Daoy (cell line): ENCODE results near the gene KLF1. TPM values are rescaled to one million over a fixed set of nuclear protein-coding genes. Genes with fewer than 3 reads are reported as not detected.

ENCODE experiments used
- DNase-seq: peaks from one replicate; pipeline ENCODE4 v3.0.0-alpha.2; 2015; ENCODE audit warnings: low read depth
- total RNA-seq: library from RNA; depleted of rRNA; stranded (reverse); fragments of >200 nt; shearing (Covaris generic); gene quantifications from 2 replicates; pipeline ENCODE4 v1.2.3, GENCODE V29; 2014; rRNA removed

KLF1 gene
- total RNA-seq, 1 experiment from 2014 or later, result not detected

DNA sequence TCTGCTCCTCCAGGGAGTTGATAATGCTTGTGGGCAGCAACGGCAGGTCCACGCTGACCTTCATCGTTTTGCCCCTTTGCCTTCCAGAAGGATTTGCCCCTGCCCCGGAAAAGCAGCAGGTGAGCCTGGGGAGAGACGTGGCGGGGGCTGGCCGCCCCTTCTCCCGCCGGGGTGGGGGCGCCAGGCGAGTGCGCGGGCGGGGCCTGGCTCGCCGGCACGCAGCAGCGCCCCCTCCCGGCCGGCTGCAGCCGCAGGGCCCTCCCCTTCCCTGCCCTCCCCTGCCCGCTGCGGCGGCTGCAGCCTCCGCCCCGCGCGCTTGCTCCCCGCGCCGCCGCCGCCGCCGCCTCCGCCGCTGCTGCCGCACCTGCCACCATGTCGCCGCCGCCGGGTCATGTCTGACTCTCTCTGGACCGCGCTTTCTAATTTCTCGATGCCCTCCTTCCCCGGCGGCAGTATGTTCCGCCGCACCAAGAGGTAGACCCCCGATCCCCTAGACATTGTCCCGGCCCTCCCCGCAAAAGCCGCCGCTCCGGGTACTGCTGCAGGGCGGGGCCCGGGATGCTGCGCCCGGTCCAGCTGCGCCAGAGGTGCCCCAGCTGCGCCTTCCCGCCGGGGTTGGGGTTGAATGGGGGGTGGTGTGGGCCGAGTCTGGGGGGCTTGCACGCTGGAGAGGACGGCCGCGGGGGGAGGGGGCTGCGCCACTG lies 48.7 kb downstream of the KLF1 start, which contains the start of gene MAST1:
Gene MAST1 (plus strand): TSS at position 334 of the 704 bp plus-strand sequence. CDS start 58 bp downstream, at position 392.
- DNase-seq, result peak; percentile 79

DNA sequence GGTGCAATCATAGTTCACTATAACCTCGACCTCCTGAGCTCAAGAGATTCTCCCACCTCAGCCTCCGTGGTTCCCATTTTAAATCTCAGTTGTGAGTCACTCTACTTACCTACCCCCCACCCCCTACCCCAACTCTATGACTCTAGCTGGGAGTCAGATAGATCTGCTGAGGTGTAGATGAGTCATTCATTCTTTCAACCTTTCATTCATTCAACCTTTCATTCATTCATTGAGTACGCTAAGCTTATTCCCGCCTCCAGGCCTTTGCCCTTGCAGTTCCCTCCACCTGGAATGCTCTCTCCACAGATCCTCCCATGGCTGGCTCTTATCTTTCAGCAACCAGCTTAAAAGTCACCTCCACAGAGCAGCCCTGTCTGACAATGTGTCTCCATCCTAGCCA lies 49.8 kb downstream of the KLF1 start:
- peak; percentile 65 for DNase-seq

DNA sequence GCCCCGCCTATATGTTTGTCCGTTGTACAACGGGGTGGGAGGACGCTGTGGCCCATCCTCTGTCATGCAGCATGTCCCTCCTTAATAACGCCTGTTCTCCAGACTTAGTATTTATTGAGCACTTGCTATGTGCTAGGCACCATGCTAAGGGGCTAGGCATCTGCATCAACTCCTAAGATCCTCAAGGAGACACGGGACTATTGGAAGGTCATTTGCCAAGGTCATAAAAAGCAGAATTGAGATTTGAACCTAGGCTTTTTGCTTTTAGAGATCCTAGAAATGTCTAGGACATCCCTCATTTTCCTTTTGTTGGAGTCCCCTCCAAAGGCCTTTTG lies 50.5 kb downstream of the KLF1 start:
- DNase-seq, result no peak

DNA sequence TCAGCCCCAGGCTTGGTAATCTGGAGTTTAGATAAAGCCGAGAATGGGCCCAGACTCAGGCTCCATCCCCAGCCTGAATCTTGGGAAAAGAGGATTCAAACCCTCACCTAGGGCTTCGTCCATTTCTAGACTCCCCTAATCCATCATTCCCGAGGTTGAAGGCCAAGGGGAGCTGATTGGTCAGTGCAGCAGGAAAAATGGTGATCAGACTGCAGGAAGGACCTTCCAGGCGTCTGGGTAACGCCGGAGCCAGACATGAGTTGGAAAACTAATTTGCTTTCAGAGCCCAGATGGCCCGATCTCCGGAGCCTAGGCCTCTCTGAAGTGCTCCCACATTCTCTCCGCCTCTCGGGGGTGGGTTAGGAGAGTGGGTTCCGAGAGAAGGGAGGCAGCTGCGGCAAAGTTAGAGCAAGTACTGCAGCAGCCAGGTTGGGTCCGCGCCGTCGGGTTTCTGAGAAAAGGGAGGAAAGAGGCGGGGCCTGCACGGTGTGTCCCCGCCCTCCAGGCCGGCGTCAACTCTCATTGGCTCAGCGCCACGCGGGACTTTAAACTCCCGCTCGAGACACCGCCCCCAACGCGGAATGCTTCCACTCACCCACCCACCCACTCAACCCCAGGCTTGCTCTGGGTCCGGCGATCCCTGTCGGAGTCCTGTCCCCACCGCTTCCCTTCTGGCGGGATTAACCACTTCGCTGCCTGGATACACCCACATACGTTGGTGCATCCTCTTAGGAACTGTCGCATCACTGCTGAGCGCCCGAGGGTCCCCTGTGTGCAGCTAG lies 51.8 kb downstream of the KLF1 start:
- peak; percentile 54 for DNase-seq

DNA sequence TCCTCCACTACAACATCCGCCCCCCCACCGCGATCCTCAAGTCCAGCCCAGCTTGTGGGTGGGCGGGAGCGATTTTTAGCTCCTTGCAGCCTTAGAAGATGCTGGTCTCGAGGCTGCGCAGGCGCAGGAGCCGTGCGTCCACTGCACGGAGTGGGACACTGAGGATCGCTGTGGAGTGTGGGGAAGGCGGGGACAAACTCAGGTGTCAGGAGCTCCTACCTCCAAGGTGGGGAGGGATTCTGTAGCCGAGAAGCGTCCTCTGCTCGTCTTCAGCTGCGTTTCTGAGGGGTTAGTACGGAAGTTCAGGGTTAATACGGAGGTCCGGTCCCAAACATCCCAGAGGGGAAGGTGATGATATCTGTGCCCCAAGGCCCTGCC lies 52.4 kb downstream of the KLF1 start, which contains the start of gene RTBDN:
Gene RTBDN (minus strand): TSS at position 14 of the 378 bp plus-strand sequence. CDS start 4,600 bp downstream, outside the sequence.
- DNase-seq, result peak; percentile 66

Other genes starting within 250 kb of the KLF1 start
- gene MAN2B1, start 220.5 kb downstream of the KLF1 start, total RNA-seq, result 18.0 and 20.7 TPM in 2 replicates
- 9.0 and 10.6 TPM in 2 replicates for gene WDR83, start 220.4 kb downstream of the KLF1 start, total RNA-seq
- 105 and 132 TPM in 2 replicates for gene DHPS, start 205.3 kb downstream of the KLF1 start, total RNA-seq
- gene GNG14, start 199.2 kb downstream of the KLF1 start, total RNA-seq, result not detected in 2 replicates
- 14.2 and 14.6 TPM in 2 replicates for gene FBXW9, start 190.6 kb downstream of the KLF1 start, total RNA-seq
- 18.2 and 24.0 TPM in 2 replicates for gene TNPO2, start 163.3 kb downstream of the KLF1 start, total RNA-seq
- gene TRIR, start 152.5 kb downstream of the KLF1 start, total RNA-seq, result 274 and 313 TPM in 2 replicates
- 78.9 and 111 TPM in 2 replicates for gene GET3, start 149.7 kb downstream of the KLF1 start, total RNA-seq
- not detected in 2 replicates for gene BEST2, start 135.4 kb downstream of the KLF1 start, total RNA-seq
- 5.1 and 11.0 TPM in 2 replicates for gene HOOK2, start 111.6 kb downstream of the KLF1 start, total RNA-seq
- gene JUNB, start 95.7 kb downstream of the KLF1 start, total RNA-seq, result 61.6 and 66.6 TPM in 2 replicates
- gene PRDX2, start 85.4 kb downstream of the KLF1 start, total RNA-seq, result 81.7 and 99.3 TPM in 2 replicates
- gene THSD8, start 85.1 kb downstream of the KLF1 start, total RNA-seq, result not detected in 2 replicates
- gene RNASEH2A, start 80.6 kb downstream of the KLF1 start, total RNA-seq, result 75.8 and 76.9 TPM in 2 replicates
- gene RTBDN, start 52.6 kb downstream of the KLF1 start, total RNA-seq, result not detected in 2 replicates
- gene MAST1, start 48.7 kb downstream of the KLF1 start, total RNA-seq, result 0.11 and 0.57 TPM in 2 replicates
- 13.7 and 19.3 TPM in 2 replicates for gene DNASE2, start 5.8 kb downstream of the KLF1 start, total RNA-seq
- 47.0 and 91.3 TPM in 2 replicates for gene GCDH, start 4.0 kb upstream of the KLF1 start, total RNA-seq
- 0.63 TPM in 1 of 2 replicates, not detected in the other for gene SYCE2, start 32.1 kb upstream of the KLF1 start, total RNA-seq
- 105 and 122 TPM in 2 replicates for gene FARSA, start 46.5 kb upstream of the KLF1 start, total RNA-seq
- gene CALR, start 51.4 kb upstream of the KLF1 start, total RNA-seq, result 961 and 1,048 TPM in 2 replicates
- 125 and 151 TPM in 2 replicates for gene RAD23A, start 58.7 kb upstream of the KLF1 start, total RNA-seq
- gene GADD45GIP1, start 70.0 kb upstream of the KLF1 start, total RNA-seq, result 75.8 and 80.8 TPM in 2 replicates
- not detected in 2 replicates for gene DAND5, start 82.4 kb upstream of the KLF1 start, total RNA-seq
- 8.3 and 9.9 TPM in 2 replicates for gene NFIX, start 108.3 kb upstream of the KLF1 start, total RNA-seq
- 0.24 and 0.34 TPM in 2 replicates for gene LYL1, start 215.7 kb upstream of the KLF1 start, total RNA-seq
- 61.6 and 67.5 TPM in 2 replicates for gene TRMT1, start 229.5 kb upstream of the KLF1 start, total RNA-seq
- gene NACC1, start 231.1 kb upstream of the KLF1 start, total RNA-seq, result 50.6 and 51.2 TPM in 2 replicates